Fibroblast of lung (primary cell): ENCODE results near the gene ACTL9.

Experiments used
- CTCF ChIP-seq, 2 donors: IDR thresholded peaks in 1 of 2; conservative IDR thresholded peaks in 1 of 2; 1 replicate in 1 of 2; 2 replicates in 1 of 2; pipeline ENCODE4 v1.5.1; 2011 to 2012; ENCODE audit warnings: low read length in 2 of 2, control low read depth in 1 of 2, inconsistent platforms in 1 of 2, low read depth in 1 of 2, mild to moderate bottlenecking in 1 of 2
- EZH2 ChIP-seq: IDR thresholded peaks from 2 replicates; pipeline ENCODE4 v1.5.1; 2012; ENCODE audit warnings: low read length, control low read depth, mild to moderate bottlenecking; ENCODE audit errors: missing control alignments

DNA sequence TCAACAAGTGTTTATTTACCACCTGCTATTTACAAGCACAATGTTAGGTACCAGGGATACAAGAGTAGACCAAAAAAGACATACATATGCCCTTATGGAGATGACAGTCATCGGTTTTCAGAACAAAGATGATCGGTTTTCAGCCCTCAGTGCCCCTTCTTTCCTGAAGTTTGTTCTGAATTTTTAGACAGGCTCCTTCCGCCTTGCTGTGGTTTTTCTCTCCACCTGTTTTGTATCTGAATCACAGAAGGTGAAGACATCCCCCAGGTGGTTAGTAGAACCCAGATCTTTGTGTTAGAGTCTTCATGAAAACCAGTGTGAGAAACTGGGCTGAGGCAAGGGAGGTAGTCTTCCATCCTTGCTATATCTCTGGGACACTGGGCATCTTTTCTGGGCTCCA lies 23.5 kb downstream of the ACTL9 start:
- no peak for TF ChIP-seq CTCF (conservative IDR thresholded peaks at IDR 0.05 in 1 of 2, IDR thresholded peaks at IDR 0.05 in 1 of 2; ENCODE audit: low read depth in 1 of 2, low read length in 2 of 2)
- no peak for TF ChIP-seq EZH2
